ENCODE results near the gene KLHDC4. TPM values are rescaled to one million over a fixed set of nuclear protein-coding genes. Genes with fewer than 3 reads are reported as not detected.
"Not testable (repeated sequence)": the region's sequence is repeated elsewhere in the genome, so short reads cannot be mapped to it uniquely, and the experiment has no call there.

The KLHDC4 gene
- total RNA-seq, 2 experiments from 2014 or later, result 91.7 to 101 TPM

DNA sequence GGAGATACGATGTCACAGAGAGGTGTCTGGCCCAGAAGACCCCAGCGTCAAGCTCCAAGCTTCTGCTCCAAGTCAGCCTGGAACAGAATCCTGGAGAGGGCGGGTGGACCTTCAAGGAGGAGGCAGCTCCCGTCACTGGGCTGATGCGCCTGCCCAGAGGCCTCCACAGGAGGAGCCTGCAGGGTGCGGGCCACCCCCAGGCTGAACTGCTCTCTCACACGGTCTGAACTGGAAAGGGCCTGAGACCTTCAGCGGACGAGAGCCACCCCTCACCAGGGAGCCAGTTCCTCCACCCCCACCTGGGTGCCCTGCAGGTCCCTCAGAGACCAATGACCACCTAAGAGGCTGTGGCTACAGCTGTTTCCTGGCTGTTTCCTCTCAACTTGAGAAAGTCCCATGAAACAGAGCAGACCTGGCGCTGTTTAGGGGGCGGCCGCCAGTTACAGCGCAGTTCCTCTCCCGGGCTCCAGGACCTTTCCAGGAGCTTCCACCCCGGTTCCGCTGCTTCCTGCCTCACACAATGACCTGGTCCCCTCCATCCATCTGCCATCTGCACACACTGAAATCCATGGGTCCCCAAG, 36.0 kb upstream of the KLHDC4 start:
- H3K36me3 Mint-ChIP-seq (ENCODE audit: low read depth), result no peaks in the 10 kb centered on the region
- H3K4me1 Mint-ChIP-seq (ENCODE audit: low read depth), result peaks cover 16% of the 10 kb centered on the region
- ChIA-PET CTCF (no interaction called here), POLR2A (no interaction called here)
- no peak overlapping the region for H3K4me3 Mint-ChIP-seq
- H3K27ac Mint-ChIP-seq, result no peak overlapping the region
- ATAC-seq (no peak), DNase-seq (no peak)
- no peaks in the 10 kb centered on the region for H3K9me3 Mint-ChIP-seq (ENCODE audit: insufficient read depth)
- no peaks in the 10 kb centered on the region for H3K27me3 Mint-ChIP-seq (ENCODE audit: low read depth)

DNA sequence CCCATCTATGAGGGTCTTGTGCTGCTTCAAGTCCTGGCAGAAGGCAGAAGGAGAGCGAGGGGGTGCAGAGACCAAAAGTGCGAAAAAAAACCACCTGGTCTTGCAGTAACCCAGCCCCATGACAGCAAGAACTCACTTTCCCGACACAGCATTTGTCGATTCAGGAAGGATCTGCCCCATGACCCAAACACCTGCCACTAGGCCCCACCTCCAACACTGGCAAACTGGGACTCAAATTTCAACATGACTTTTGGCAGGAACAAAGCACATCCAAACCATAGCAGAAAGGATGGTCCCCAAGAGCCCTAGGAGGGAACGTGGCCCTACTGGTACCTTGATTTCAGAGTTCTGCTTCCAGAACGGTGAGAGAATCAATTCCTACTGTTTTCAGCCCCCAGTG, 34.7 kb upstream of the KLHDC4 start:
- no peak for DNase-seq
- Mint-ChIP-seq H3K4me1 (ENCODE audit: low read depth) (peaks cover 5% of the 10 kb centered on the region), H3K4me3 (no peak overlapping the region), H3K36me3 (ENCODE audit: low read depth) (no peaks in the 10 kb centered on the region), H3K27me3 (ENCODE audit: low read depth) (no peaks in the 10 kb centered on the region), H3K27ac (no peak overlapping the region), H3K9me3 (ENCODE audit: insufficient read depth) (no peaks in the 10 kb centered on the region)
- ChIA-PET CTCF (no interaction called here), POLR2A (no interaction called here)
- no peak for ATAC-seq

DNA sequence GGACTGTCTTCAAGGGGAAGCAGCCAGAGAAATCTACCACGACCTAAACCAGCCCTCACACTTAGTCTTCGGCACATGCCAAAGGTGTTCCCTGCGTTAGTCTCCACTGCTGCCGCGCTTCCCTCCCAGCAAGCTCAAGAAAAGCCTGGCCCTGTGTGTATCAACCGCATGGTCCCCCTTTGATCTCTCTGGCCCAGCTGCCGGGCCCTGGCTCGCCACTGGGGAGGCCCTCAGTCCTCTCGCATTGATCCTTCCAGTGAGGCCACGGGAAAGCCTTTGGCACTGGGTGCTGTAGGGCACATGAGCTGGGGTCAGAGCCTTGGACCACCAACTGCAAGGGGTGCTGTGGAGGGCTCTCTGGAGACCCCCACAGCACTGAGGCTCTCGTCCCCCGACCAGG, 29.6 kb upstream of the KLHDC4 start:
- DNase-seq (no peak), ATAC-seq (no peak)
- no peaks in the 10 kb centered on the region for H3K4me1 Mint-ChIP-seq (ENCODE audit: low read depth)
- H3K27me3 Mint-ChIP-seq (ENCODE audit: low read depth), result no peaks in the 10 kb centered on the region
- H3K4me3 Mint-ChIP-seq, result no peak overlapping the region
- CTCF ChIA-PET, result interaction anchor here (3.3 kb wide), 1 partner anchor 14 kb away, joined by 13 read pairs; no protein-coding TSS in a partner anchor
- H3K9me3 Mint-ChIP-seq (ENCODE audit: insufficient read depth), result no peaks in the 10 kb centered on the region
- POLR2A ChIA-PET, result no interaction called here
- H3K27ac Mint-ChIP-seq, result no peak overlapping the region
- H3K36me3 Mint-ChIP-seq (ENCODE audit: low read depth), result no peaks in the 10 kb centered on the region

DNA sequence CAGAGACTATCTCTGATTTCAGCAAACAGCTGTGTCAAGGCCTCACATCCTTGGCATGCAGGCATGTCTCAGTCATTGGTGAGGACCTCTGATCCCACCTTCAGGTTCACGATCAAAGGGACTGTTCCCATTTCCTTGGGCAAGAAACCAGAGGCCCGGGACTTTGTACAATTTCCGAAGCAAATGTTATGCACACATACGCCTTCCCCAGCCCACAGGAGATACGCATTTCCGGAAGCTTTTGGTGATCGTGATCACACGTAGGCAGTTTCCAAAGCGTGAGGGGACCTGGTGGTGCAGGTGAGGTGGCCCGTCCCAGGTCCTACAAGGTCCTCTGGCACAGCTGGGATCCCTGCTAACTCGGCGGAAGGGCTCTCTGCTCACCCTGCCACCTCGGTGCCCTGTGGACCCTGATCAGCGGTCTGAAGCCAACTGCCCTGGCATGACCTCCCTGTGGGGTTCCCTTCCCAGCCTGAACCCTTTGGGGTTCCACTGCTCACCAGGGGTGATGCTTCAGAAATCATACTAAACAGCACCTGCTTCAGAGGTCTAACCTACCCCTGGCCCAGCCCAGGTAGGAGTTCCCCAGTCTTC, 28.8 kb upstream of the KLHDC4 start:
- Mint-ChIP-seq H3K4me3 (no peak overlapping the region), H3K9me3 (ENCODE audit: insufficient read depth) (no peaks in the 10 kb centered on the region), H3K4me1 (ENCODE audit: low read depth) (no peaks in the 10 kb centered on the region), H3K36me3 (ENCODE audit: low read depth) (no peaks in the 10 kb centered on the region), H3K27ac (no peak overlapping the region), H3K27me3 (ENCODE audit: low read depth) (no peaks in the 10 kb centered on the region)
- ATAC-seq, result no peak
- POLR2A ChIA-PET, result no interaction called here
- CTCF ChIA-PET, result interaction anchor here (1.0 to 3.3 kb wide), 3 partner anchors 14 to 77 kb away, joined by 3 to 13 read pairs (median 11); no protein-coding TSS in a partner anchor
- no peak for DNase-seq

DNA sequence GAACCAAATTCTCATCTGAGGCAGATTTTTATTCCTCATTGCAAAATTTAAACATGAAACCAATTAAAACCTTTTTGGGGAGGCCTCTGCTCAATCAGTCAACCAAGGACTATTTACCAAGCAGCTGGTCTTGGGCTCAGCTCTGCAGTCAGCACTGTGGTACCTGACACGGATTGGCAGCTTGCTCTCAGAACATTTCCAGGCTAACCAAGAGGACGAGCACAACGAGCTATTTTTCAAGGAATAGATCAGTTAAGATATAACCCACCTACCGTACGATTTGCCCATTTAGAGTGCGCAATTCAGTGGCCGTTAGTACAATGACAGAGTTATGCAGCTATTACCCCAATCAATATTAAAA, 26.4 kb upstream of the KLHDC4 start:
- peaks cover 3% of the 10 kb centered on the region for H3K4me1 Mint-ChIP-seq (ENCODE audit: low read depth)

DNA sequence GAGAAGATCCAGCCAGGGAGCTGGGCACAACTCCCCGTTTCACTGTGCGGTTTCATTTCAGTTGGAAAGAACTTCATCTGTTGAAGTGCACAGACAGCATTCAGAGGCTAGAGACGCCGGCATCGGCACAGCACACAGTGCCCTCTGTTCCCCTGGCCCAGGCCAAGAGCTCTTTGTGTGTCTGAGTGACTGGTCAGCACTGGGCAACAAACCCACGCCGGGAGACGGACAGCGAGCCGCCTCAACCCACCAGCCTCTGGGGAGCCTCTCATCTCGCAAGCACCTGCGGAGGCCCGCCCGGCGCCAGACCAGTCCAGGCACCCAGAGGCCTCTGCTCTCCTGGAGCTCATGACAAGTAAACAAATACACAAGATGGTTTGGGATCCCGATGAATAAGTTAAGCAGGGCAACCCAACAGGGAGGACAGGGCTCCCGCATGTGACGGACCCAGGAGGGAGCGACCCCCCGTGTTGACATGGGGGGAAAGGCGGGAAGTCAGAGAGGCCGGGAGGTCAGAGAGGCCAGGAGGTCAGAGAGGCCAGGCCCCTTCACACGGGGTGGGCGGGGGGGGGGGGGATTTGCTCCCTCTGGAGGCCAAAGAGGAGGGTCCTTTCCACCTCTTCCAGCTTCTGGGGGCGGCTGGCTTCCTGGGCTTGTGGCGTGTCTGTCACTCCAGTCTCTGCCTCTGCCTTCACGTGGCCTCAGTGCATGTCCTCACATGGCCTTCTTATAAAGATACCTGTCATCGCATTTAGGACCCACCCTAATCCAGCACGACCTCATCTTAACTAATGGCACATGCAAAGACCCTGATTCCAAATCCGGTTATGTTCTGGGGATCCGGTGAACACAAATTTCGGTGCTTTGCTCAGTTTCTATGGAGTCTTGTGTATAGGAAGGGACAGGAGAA, 25.8 kb upstream of the KLHDC4 start:
- Mint-ChIP-seq H3K27me3 (ENCODE audit: low read depth) (no peaks in the 10 kb centered on the region), H3K4me1 (ENCODE audit: low read depth) (peaks cover 3% of the 10 kb centered on the region), H3K9me3 (ENCODE audit: insufficient read depth) (no peaks in the 10 kb centered on the region), H3K4me3 (no peak overlapping the region), H3K27ac (no peak overlapping the region), H3K36me3 (ENCODE audit: low read depth) (no peaks in the 10 kb centered on the region)
- ChIA-PET CTCF (interaction anchor here (1.1 to 2.8 kb wide), 2 partner anchors 12 to 58 kb away, joined by 4 to 11 read pairs; no protein-coding TSS in a partner anchor), POLR2A (interaction anchor here (1.1 kb wide), 1 partner anchor 13 kb away, joined by 3 read pairs; no protein-coding TSS in a partner anchor)
- no peak for ATAC-seq
- no peak for DNase-seq

More for the DNA sequence above, 26.4 kb upstream of the KLHDC4 start:
- H3K27ac Mint-ChIP-seq, result no peak overlapping the region
- H3K27me3 Mint-ChIP-seq (ENCODE audit: low read depth), result no peaks in the 10 kb centered on the region
- H3K9me3 Mint-ChIP-seq (ENCODE audit: insufficient read depth), result no peaks in the 10 kb centered on the region
- no peak for ATAC-seq
- no peak overlapping the region for H3K4me3 Mint-ChIP-seq
- no peaks in the 10 kb centered on the region for H3K36me3 Mint-ChIP-seq (ENCODE audit: low read depth)
- CTCF ChIA-PET, result interaction anchor here (0.7 to 2.8 kb wide), 3 partner anchors 12 to 17 kb away, joined by 3 to 11 read pairs (median 11); no protein-coding TSS in a partner anchor
- POLR2A ChIA-PET, result interaction anchor here (1.1 kb wide), 1 partner anchor 13 kb away, joined by 3 read pairs; no protein-coding TSS in a partner anchor
- DNase-seq, result no peak

DNA sequence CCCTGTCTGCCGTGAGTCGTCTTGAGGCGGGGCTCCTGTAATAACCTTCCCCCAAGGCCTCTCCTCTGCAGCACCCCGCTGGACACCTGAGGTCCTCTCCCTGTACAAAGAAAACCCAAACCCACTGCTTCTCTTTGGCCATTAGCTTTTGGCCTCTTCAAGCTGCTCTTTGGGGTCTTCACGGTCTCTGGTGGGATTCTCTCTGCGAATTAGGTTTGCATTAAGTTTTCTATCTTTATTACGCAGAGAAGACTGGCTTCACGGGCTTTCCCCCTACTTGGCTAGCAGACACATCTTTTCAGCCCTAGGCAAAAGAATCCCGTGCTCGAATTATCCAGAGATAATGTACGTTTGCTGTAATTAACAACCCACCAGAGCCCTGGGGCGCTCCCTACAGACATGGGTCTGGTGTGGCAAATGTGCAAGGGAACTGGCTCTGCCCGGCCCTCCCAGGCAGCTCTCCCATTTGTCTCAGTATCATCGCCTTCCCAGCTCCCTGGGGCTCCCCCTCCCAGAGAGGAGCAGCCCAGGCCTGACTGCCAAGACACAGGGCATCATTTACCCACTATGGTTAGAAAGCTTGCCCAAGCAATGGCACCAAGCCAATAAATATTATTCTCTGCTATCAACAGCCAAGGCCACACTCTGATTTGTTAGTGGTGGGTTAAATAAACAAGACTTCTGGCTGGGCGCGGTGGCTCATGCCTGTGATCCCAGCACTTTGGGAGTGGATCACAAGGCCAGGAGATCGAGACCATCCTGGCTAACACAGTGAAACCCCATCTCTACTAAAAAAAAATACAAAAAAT, 24.7 kb upstream of the KLHDC4 start:
- ATAC-seq, result no peak
- Mint-ChIP-seq H3K27me3 (ENCODE audit: low read depth) (no peaks in the 10 kb centered on the region), H3K4me3 (no peak overlapping the region), H3K9me3 (ENCODE audit: insufficient read depth) (no peaks in the 10 kb centered on the region), H3K27ac (no peak overlapping the region), H3K4me1 (ENCODE audit: low read depth) (peaks cover 3% of the 10 kb centered on the region), H3K36me3 (ENCODE audit: low read depth) (no peaks in the 10 kb centered on the region)
- DNase-seq, result no peak
- ChIA-PET POLR2A (no interaction called here), CTCF (interaction anchor here (1.1 to 2.8 kb wide), 2 partner anchors 11 to 59 kb away, joined by 4 to 11 read pairs; no protein-coding TSS in a partner anchor)

DNA sequence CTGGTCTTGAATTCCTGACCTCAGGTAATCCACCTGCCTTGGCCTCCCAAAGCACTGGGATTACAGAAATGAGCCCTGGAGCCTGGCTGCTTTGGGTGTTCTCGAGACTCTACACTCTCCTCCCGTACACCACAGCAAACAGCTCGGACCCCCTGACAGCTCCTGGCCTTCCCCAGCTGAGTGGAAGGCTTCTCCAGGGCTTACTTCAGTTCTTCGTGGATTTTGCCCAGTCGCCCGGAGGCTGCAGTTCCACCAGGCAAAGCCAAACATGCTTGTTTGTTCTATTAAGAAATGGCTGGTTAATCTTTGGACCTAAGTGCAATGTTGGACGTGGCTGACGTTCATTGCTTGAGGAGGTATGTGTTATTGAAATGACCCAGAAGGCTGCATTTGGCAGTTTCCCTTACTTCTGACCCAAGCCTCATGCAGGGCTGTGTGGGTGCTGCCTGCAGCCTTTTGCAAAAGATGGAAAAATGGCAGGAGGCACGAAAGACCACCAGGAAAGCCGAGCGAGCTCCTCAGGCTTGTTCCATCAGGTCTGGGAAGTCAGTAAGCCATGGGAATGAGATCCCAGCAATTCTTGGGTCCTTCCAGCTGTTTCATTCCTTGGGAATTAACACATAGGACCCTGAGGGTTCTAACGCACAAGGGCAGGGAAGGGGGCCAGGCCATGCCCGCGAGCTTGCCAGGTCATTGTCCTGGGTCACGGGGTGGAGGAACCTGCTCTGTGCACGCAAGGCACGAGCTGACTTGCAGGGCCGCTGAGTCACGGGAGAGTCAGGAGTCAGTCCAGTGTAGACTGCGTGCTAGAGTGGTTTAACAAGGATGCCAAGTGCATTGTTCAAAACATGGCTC, 23.9 kb upstream of the KLHDC4 start:
- Mint-ChIP-seq H3K36me3 (ENCODE audit: low read depth) (no peaks in the 10 kb centered on the region), H3K27me3 (ENCODE audit: low read depth) (no peaks in the 10 kb centered on the region), H3K27ac (no peak overlapping the region), H3K9me3 (ENCODE audit: insufficient read depth) (no peaks in the 10 kb centered on the region), H3K4me3 (no peak overlapping the region), H3K4me1 (ENCODE audit: low read depth) (peaks cover 6% of the 10 kb centered on the region)
- POLR2A ChIA-PET, result no interaction called here
- ATAC-seq (no peak), DNase-seq (no peak)
- CTCF ChIA-PET, result interaction anchor here (1.7 to 2.8 kb wide), 2 partner anchors 10 to 82 kb away, joined by 5 to 11 read pairs; no protein-coding TSS in a partner anchor

DNA sequence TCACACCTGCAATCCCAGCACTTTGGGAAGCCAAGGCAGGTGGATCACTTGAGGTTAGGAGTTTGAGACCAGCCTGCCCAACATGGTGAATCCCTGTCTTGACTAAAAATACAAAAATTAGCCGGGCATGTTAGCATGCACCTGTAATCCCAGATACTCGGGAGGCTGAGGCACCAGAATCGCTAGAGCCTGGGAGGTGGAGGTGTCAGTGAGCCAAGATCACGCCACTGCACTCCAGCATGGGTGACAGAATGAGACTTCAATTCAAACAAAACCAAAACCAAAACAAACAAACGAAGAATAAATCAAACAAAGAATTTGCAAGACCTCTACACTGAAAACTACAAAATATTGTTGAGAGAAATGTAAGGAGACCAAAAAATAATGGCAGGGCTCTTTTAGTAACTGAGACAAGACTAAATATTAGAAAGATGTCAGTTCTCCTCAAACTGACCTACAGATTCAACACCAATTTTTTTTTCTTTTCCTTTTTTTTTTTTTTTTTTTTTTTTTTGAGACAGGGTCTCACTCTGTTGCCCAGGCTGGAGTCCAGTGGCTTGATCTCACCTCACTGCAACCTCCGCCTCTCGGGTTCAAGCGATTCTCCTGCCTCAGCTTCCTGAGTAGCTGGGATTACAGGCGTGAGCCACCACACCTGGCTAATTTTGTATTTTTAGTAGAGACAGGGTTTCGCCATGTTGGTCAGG, 23.1 kb upstream of the KLHDC4 start:
- H3K27ac Mint-ChIP-seq; H3K4me1 Mint-ChIP-seq (ENCODE audit: low read depth); ATAC-seq; H3K4me3 Mint-ChIP-seq; H3K9me3 Mint-ChIP-seq (ENCODE audit: insufficient read depth); H3K36me3 Mint-ChIP-seq (ENCODE audit: low read depth); DNase-seq; H3K27me3 Mint-ChIP-seq (ENCODE audit: low read depth): not testable (repeated sequence)
- POLR2A ChIA-PET, result interaction anchor here (1.0 kb wide), 1 partner anchor 18 kb away, joined by 3 read pairs; no protein-coding TSS in a partner anchor
- CTCF ChIA-PET, result interaction anchor here (1.2 to 1.7 kb wide), 2 partner anchors 10 to 83 kb away, joined by 5 to 6 read pairs; no protein-coding TSS in a partner anchor

DNA sequence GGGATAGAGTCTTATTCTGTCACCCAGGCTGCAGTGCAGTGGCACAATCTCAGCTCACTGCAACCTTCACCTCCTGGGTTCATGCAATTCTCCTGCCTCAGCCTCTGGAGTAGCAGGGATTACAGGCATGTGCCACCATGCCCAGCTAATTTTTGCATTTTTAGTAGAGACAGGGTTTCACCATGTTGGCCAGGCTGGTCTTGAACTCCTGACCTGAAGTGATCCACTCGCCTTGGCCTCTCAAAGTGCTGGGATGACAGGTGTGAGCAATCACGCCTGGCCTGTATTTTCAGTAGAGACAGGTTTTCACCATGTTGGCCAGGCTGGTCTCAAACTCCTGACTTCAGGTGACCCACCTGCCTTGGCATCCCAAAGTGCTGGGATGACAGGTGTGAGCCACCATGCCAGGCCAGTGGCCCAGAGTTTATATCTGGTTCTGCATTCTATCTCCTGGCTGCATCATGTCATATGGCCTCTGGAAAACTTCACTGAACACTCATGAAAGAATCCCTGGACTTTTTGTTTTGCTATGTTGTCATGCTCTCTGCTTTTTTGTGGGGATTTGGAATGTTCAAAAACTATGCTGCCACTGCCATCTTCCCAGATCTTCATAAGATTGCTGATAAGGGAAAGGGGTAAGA, 21.8 kb upstream of the KLHDC4 start:
- POLR2A ChIA-PET, result interaction anchor here (1.0 kb wide), 1 partner anchor 19 kb away, joined by 3 read pairs; no protein-coding TSS in a partner anchor
- ATAC-seq; H3K4me1 Mint-ChIP-seq (ENCODE audit: low read depth); H3K4me3 Mint-ChIP-seq; H3K27me3 Mint-ChIP-seq (ENCODE audit: low read depth); H3K36me3 Mint-ChIP-seq (ENCODE audit: low read depth); H3K27ac Mint-ChIP-seq; DNase-seq; H3K9me3 Mint-ChIP-seq (ENCODE audit: insufficient read depth): not testable (repeated sequence)
- CTCF ChIA-PET, result interaction anchor here (1.2 kb wide), 2 partner anchors 8 to 62 kb away, joined by 3 to 6 read pairs; no protein-coding TSS in a partner anchor
